ENCODE data around the gene NEK3. TPM values are rescaled to one million over a fixed set of nuclear protein-coding genes. Genes with fewer than 3 reads are reported as not detected.

The NEK3 gene
- total RNA-seq, 1 donor from 2014 or later: 16.5 TPM

GRCh38 chr13:52127783-52128702 is 31.4 kb downstream of the NEK3 start:
- H3K4me1 ChIP-seq: peaks cover 12% of the 10 kb centered on the region
- H3K4me3 ChIP-seq: peak overlapping the region; percentile 54 to 63
- intact Hi-C loops (cut with DNase I): loop anchor here (5.0 to 10.0 kb wide), 3 partner anchors 133 to 313 kb away; no protein-coding TSS in a partner anchor
- TF ChIP-seq, protein P1, sequence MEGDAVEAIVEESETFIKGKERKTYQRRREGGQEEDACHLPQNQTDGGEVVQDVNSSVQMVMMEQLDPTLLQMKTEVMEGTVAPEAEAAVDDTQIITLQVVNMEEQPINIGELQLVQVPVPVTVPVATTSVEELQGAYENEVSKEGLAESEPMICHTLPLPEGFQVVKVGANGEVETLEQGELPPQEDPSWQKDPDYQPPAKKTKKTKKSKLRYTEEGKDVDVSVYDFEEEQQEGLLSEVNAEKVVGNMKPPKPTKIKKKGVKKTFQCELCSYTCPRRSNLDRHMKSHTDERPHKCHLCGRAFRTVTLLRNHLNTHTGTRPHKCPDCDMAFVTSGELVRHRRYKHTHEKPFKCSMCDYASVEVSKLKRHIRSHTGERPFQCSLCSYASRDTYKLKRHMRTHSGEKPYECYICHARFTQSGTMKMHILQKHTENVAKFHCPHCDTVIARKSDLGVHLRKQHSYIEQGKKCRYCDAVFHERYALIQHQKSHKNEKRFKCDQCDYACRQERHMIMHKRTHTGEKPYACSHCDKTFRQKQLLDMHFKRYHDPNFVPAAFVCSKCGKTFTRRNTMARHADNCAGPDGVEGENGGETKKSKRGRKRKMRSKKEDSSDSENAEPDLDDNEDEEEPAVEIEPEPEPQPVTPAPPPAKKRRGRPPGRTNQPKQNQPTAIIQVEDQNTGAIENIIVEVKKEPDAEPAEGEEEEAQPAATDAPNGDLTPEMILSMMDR (IDR thresholded peaks at IDR 0.05): peak; percentile 32 to 80 (median 67)
- TF ChIP-seq POLR2A (IDR thresholded peaks at IDR 0.05) (no peak), POLR2AphosphoS5 (IDR thresholded peaks at IDR 0.05; ENCODE audit: insufficient read depth in 1 of 2, low read depth in 1 of 2) (peak in 1 of 2 donors; percentile 69)
- peak overlapping the region; percentile 54 for H3K27ac ChIP-seq
- DNase-seq (ENCODE audit: extremely low spot score in 2 of 2): no peak
- peaks cover 0 to 15% of the 10 kb centered on the region in 2 donors for H3K36me3 ChIP-seq
- no peaks in the 10 kb centered on the region for H3K9me3 ChIP-seq
- H3K27me3 ChIP-seq: no peaks in the 10 kb centered on the region

DNA sequence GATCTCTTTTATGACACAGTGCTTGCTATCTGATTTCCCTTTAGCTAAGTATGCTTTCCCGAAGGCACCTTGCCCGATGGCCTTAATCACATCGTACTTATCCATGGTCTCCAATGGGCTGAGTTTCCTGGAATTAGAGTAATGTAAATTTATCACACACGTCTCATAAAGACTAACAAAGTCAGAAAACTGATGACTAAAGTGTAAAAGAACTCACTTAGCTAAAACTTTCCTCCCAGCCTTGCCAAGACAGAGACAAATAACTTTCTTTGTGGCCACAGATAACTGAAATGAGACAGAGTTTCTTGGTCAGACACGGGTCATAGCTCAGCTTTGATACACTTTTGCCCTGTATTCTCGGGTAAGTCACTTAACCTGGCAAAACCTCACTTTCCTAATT is 32.0 kb downstream of the NEK3 start:
- DNase-seq (ENCODE audit: extremely low spot score in 2 of 2): no peak
- peaks cover 12% of the 10 kb centered on the region for H3K4me1 ChIP-seq
- no peaks in the 10 kb centered on the region for H3K27me3 ChIP-seq
- peaks cover 0 to 8% of the 10 kb centered on the region in 2 donors for H3K36me3 ChIP-seq
- no peaks in the 10 kb centered on the region for H3K9me3 ChIP-seq
- TF ChIP-seq, protein P1 (IDR thresholded peaks at IDR 0.05): no peak
- TF ChIP-seq POLR2A (IDR thresholded peaks at IDR 0.05) (no peak), POLR2AphosphoS5 (IDR thresholded peaks at IDR 0.05; ENCODE audit: insufficient read depth in 1 of 2, low read depth in 1 of 2) (no peak)
- H3K4me3 ChIP-seq: peak overlapping the region in 1 of 2 donors; percentile 54
- intact Hi-C loops (cut with DNase I): loop anchor here (5.0 to 10.0 kb wide), 3 partner anchors 133 to 313 kb away; no protein-coding TSS in a partner anchor
- no peak overlapping the region for H3K27ac ChIP-seq

GRCh38 chr13:52125547-52125946 is 33.9 kb downstream of the NEK3 start:
- Histone ChIP-seq H3K36me3 (no peaks in the 10 kb centered on the region), H3K9me3 (no peaks in the 10 kb centered on the region), H3K27me3 (no peaks in the 10 kb centered on the region), H3K4me1 (peaks cover 12% of the 10 kb centered on the region), H3K4me3 (no peak overlapping the region), H3K27ac (no peak overlapping the region)
- TF ChIP-seq POLR2A (IDR thresholded peaks at IDR 0.05): no peak
- no peak for TF ChIP-seq POLR2AphosphoS5 (IDR thresholded peaks at IDR 0.05; ENCODE audit: insufficient read depth in 1 of 2, low read depth in 1 of 2)
- TF ChIP-seq, protein P1 (IDR thresholded peaks at IDR 0.05): no peak
- intact Hi-C loops (cut with DNase I): loop anchor here (5.0 to 10.0 kb wide), 3 partner anchors 131 to 311 kb away; no protein-coding TSS in a partner anchor
- no peak for DNase-seq (ENCODE audit: extremely low spot score in 2 of 2)

DNA sequence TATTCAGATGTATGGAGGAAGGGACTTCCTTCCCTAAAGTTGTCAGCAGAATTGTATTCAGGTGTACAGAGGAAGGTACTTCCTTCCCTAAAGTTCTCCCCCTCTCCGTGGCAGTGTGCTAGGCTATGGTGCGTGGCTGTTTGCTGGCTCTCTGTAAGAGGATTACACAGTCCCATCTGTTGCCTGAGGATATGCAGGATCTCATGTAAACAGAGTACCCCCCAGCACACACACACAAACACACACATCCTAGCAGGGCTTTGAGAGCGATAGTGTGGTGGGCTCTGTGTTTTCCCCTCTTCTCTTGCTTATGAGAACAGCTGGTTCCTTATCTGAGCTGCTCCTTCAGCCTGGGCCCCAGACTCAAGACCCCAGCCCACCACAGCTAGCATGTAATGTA is 40.8 kb downstream of the NEK3 start:
- Histone ChIP-seq H3K4me1 (no peaks in the 10 kb centered on the region), H3K27me3 (no peaks in the 10 kb centered on the region), H3K4me3 (no peak overlapping the region), H3K36me3 (no peaks in the 10 kb centered on the region), H3K27ac (no peak overlapping the region), H3K9me3 (no peaks in the 10 kb centered on the region)
- intact Hi-C loops (cut with DNase I): no loop called here
- TF ChIP-seq, protein P1 (IDR thresholded peaks at IDR 0.05): no peak
- TF ChIP-seq POLR2A (IDR thresholded peaks at IDR 0.05): no peak
- TF ChIP-seq POLR2AphosphoS5 (IDR thresholded peaks at IDR 0.05; ENCODE audit: insufficient read depth in 1 of 2, low read depth in 1 of 2): no peak
- no peak for DNase-seq (ENCODE audit: extremely low spot score in 2 of 2)

DNA sequence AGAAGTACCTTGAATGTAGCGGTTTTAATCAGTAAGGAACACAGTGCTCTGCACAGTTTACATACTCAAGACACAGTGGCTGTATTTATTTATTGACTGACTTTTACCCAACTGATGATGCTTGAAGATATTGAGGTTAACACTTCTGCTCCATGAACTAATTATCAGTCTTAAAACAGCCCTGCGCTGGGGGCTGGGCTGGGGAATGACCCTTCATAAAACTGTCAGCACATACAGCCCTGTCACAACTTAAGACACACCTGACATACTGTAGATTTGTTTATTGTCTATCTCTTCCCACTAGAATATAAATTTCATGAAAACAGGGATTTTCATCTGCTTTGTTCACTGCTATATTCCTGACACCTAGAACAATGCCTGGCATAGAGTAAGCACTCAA is 41.3 kb downstream of the NEK3 start:
- Histone ChIP-seq H3K27ac (no peak overlapping the region), H3K9me3 (no peaks in the 10 kb centered on the region), H3K4me3 (no peak overlapping the region), H3K4me1 (no peaks in the 10 kb centered on the region), H3K27me3 (no peaks in the 10 kb centered on the region), H3K36me3 (no peaks in the 10 kb centered on the region)
- intact Hi-C loops (cut with DNase I): no loop called here
- DNase-seq (ENCODE audit: extremely low spot score in 2 of 2): no peak
- TF ChIP-seq, protein P1 (IDR thresholded peaks at IDR 0.05): no peak
- TF ChIP-seq POLR2A (IDR thresholded peaks at IDR 0.05): no peak
- TF ChIP-seq POLR2AphosphoS5 (IDR thresholded peaks at IDR 0.05; ENCODE audit: insufficient read depth in 1 of 2, low read depth in 1 of 2): no peak

Measured in vagina (tissue), 2 donors.